Measurements from ENCODE around the gene TRPC6.
A peak's percentile ranks its signal among the peaks of the same experiment; 100 is the strongest.

DNA sequence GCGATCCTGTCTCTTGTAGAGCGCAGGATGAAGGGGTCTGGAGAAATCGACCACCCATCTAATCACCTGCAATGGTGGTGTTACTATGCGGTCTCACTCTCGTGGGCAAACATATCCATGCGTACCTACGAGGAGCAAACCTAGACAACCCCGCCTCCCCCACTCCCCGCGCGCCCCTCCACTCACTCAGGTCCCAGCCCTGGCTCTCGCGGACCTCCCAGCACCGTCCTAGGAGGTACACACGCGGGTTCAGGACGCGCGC lies 887 bp downstream of the TRPC6 start:
- peak; percentile 87 for TF ChIP-seq EZH2 (IDR thresholded peaks at IDR 0.05; ENCODE audit: borderline replicate concordance, low read length)
- no peak for TF ChIP-seq CTCF (conservative IDR thresholded peaks at IDR 0.05 in 1 of 2, IDR thresholded peaks at IDR 0.05 in 1 of 2; ENCODE audit: extremely low read depth in 1 of 2, insufficient read depth in 1 of 2, low read depth in 1 of 2, low read length in 2 of 2)

Data from mammary epithelial cell (primary cell).